HL-60 (cell line): ENCODE measurements around the gene EFR3B.

Experiments used
- POLR2AphosphoS5 ChIP-seq: IDR thresholded peaks from 2 replicates; pipeline ENCODE4 v1.6.1; 2012; ENCODE audit warnings: low read depth
- REST ChIP-seq: IDR thresholded peaks from 2 replicates; pipeline ENCODE4 v1.6.1; 2012; ENCODE audit warnings: low read depth; ENCODE audit not compliant: insufficient replicate concordance
- TF ChIP-seq, protein P1 (sequence below): IDR thresholded peaks from one replicate; pipeline ENCODE4 v1.5.1; 2011; ENCODE audit warnings: low read length, control low read depth, inconsistent platforms; ENCODE audit not compliant: insufficient read depth

- no peak for TF ChIP-seq REST
- TF ChIP-seq, protein P1, sequence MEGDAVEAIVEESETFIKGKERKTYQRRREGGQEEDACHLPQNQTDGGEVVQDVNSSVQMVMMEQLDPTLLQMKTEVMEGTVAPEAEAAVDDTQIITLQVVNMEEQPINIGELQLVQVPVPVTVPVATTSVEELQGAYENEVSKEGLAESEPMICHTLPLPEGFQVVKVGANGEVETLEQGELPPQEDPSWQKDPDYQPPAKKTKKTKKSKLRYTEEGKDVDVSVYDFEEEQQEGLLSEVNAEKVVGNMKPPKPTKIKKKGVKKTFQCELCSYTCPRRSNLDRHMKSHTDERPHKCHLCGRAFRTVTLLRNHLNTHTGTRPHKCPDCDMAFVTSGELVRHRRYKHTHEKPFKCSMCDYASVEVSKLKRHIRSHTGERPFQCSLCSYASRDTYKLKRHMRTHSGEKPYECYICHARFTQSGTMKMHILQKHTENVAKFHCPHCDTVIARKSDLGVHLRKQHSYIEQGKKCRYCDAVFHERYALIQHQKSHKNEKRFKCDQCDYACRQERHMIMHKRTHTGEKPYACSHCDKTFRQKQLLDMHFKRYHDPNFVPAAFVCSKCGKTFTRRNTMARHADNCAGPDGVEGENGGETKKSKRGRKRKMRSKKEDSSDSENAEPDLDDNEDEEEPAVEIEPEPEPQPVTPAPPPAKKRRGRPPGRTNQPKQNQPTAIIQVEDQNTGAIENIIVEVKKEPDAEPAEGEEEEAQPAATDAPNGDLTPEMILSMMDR = no peak
- no peak for TF ChIP-seq POLR2AphosphoS5
Measured at GRCh38 chr2:25078170-25079049, 36.5 kb downstream of the EFR3B start.
